Measurements from ENCODE around the gene PCSK6.

Gene PCSK6

GRCh38 chr15:101313041-101313761, 176.3 kb downstream of the PCSK6 start:
- no peak for TF ChIP-seq CTCF (IDR thresholded peaks at IDR 0.05; ENCODE audit: extremely low read depth, missing control alignments)
- no peak for DNase-seq (ENCODE audit: low spot score)

GRCh38 chr15:101310508-101310907, 179.0 kb downstream of the PCSK6 start:
- no peak for TF ChIP-seq CTCF (IDR thresholded peaks at IDR 0.05; ENCODE audit: extremely low read depth, missing control alignments)
- DNase-seq (ENCODE audit: low spot score), result no peak

GRCh38 chr15:101310161-101310480, 179.4 kb downstream of the PCSK6 start:
- TF ChIP-seq CTCF (IDR thresholded peaks at IDR 0.05; ENCODE audit: extremely low read depth, missing control alignments), result no peak
- DNase-seq (ENCODE audit: low spot score), result no peak

GRCh38 chr15:101309436-101310160, 179.9 kb downstream of the PCSK6 start:
- TF ChIP-seq CTCF (IDR thresholded peaks at IDR 0.05; ENCODE audit: extremely low read depth, missing control alignments), result no peak
- no peak for DNase-seq (ENCODE audit: low spot score)

- DNase-seq (ENCODE audit: low spot score), result no peak
- no peak for TF ChIP-seq CTCF (IDR thresholded peaks at IDR 0.05; ENCODE audit: extremely low read depth, missing control alignments)
Measured at GRCh38 chr15:101308604-101309435, 180.7 kb downstream of the PCSK6 start.

GRCh38 chr15:101307897-101308603, 181.5 kb downstream of the PCSK6 start:
- no peak for TF ChIP-seq CTCF (IDR thresholded peaks at IDR 0.05; ENCODE audit: extremely low read depth, missing control alignments)
- DNase-seq (ENCODE audit: low spot score), result no peak

All from GM20000 (cell line).